T-helper 1 cell treated with Interleukin-12 subunit alpha and Interleukin-12 subunit beta and Interleukin-4 antibody, amounts not matched to agents 30 ng/mL and 1 ng/mL, for 36 hours (primary cell): Measurements from ENCODE around the gene RASSF1. TPM values are rescaled to one million over a fixed set of nuclear protein-coding genes. Genes with fewer than 3 reads are reported as not detected.

Experiments
- intact Hi-C: fragments of 100-400 bp; cut with micrococcal nuclease; formaldehyde crosslinking; loops from one replicate; pipeline ENCODE4 v1.15.1; 2024
- total RNA-seq: library from RNA; stranded (reverse); gene quantifications from 2 replicates; pipeline ENCODE4 v1.2.3, GENCODE V29; 2022

Gene RASSF1
- total RNA-seq, 1 donor from 2014 or later = 70.3 TPM

GRCh38 chr3:50365842-50366220 is 25.2 kb upstream of the RASSF1 start:
- intact Hi-C loops = loop anchor here (1.0 kb wide), 5 partner anchors 15 to 201 kb away; partner anchors contain the start of gene C3orf18

- intact Hi-C loops = loop anchor here (1.0 kb wide), 5 partner anchors 14 to 202 kb away; partner anchors contain the start of gene C3orf18
These were observed 24.6 kb upstream of the RASSF1 start for GRCh38 chr3:50365080-50365841.

GRCh38 chr3:50364573-50365079 is 24.0 kb upstream of the RASSF1 start:
- intact Hi-C loops = loop anchor here (1.0 kb wide), 5 partner anchors 13 to 203 kb away; partner anchors contain the start of gene C3orf18

GRCh38 chr3:50359760-50360110 is 19.1 kb upstream of the RASSF1 start:
- intact Hi-C loops = loop anchor here (1.0 to 10.0 kb wide), 14 partner anchors 8 to 1795 kb away; partner anchors contain the start of genes C3orf18, DCAF1, DUSP7 and GNAI2

- intact Hi-C loops = loop anchor here (1.0 to 10.0 kb wide), 14 partner anchors 8 to 1795 kb away; partner anchors contain the start of genes C3orf18, DCAF1, DUSP7 and GNAI2
These were observed 18.5 kb upstream of the RASSF1 start, which contains the start of gene TMEM115 for GRCh38 chr3:50358911-50359759. Gene TMEM115, minus strand, starts transcription at chr3:50359521. Its CDS starts 458 bp downstream, at chr3:50359063.

GRCh38 chr3:50358355-50358910 is 17.8 kb upstream of the RASSF1 start:
- intact Hi-C loops = loop anchor here (2.0 to 10.0 kb wide), 5 partner anchors 14 to 1696 kb away; partner anchors contain the start of genes DCAF1, DUSP7, GNAI2 and MAPKAPK3

GRCh38 chr3:50357481-50357880 is 16.8 kb upstream of the RASSF1 start:
- intact Hi-C loops = loop anchor here (5.0 to 10.0 kb wide), 2 partner anchors 120 to 1697 kb away; partner anchors contain the start of genes DUSP7 and GNAI2

GRCh38 chr3:50356553-50356952 is 15.9 kb upstream of the RASSF1 start:
- intact Hi-C loops = loop anchor here (5.0 to 10.0 kb wide), 2 partner anchors 119 to 1698 kb away; partner anchors contain the start of genes DUSP7 and GNAI2

GRCh38 chr3:50355829-50356552 is 15.4 kb upstream of the RASSF1 start:
- intact Hi-C loops = loop anchor here (5.0 to 10.0 kb wide), 2 partner anchors 119 to 1699 kb away; partner anchors contain the start of genes DUSP7 and GNAI2

- intact Hi-C loops = loop anchor here (5.0 to 10.0 kb wide), 4 partner anchors 97 to 1700 kb away; partner anchors contain the start of genes DUSP7, GNAI2, PARP3 and RRP9
These were observed 14.2 kb upstream of the RASSF1 start for GRCh38 chr3:50354850-50355249.

GRCh38 chr3:50354186-50354764 is 13.6 kb upstream of the RASSF1 start:
- intact Hi-C loops = loop anchor here (5.0 to 10.0 kb wide), 3 partner anchors 98 to 1701 kb away; partner anchors contain the start of genes DUSP7, PARP3 and RRP9

- intact Hi-C loops = loop anchor here (5.0 to 10.0 kb wide), 3 partner anchors 99 to 1701 kb away; partner anchors contain the start of genes DUSP7, PARP3 and RRP9
These were observed 12.8 kb upstream of the RASSF1 start for GRCh38 chr3:50353245-50354004.

GRCh38 chr3:50352781-50353180 is 12.1 kb upstream of the RASSF1 start:
- intact Hi-C loops = loop anchor here (5.0 to 10.0 kb wide), 3 partner anchors 100 to 1702 kb away; partner anchors contain the start of genes DUSP7, PARP3 and RRP9

- intact Hi-C loops = loop anchor here (1.0 to 10.0 kb wide), 9 partner anchors 8 to 1703 kb away; partner anchors contain the start of genes DUSP7, HEMK1, IFRD2 and MANF
These were observed 10.7 kb upstream of the RASSF1 start for GRCh38 chr3:50351323-50351697.

- intact Hi-C loops = loop anchor here (1.0 to 10.0 kb wide), 14 partner anchors 9 to 1704 kb away; partner anchors contain the start of genes DUSP7, HEMK1, HYAL3 and IFRD2
These were observed 10.1 kb upstream of the RASSF1 start, which contains the start of the genes CYB561D2 and NPRL2 for GRCh38 chr3:50350527-50351322. Gene CYB561D2, plus strand, starts transcription at chr3:50350862. Its CDS starts 572 bp downstream, at chr3:50351434. Gene NPRL2, minus strand, starts transcription at chr3:50350775. Its CDS starts 123 bp downstream, at chr3:50350652.

GRCh38 chr3:50350213-50350526 is 9.5 kb upstream of the RASSF1 start:
- intact Hi-C loops = loop anchor here (1.0 to 10.0 kb wide), 11 partner anchors 9 to 1705 kb away; partner anchors contain the start of genes DUSP7, HEMK1, HYAL3 and MANF

- intact Hi-C loops = loop anchor here (1.0 to 5.0 kb wide), 3 partner anchors 195 to 1340 kb away; no protein-coding TSS in a partner anchor
These were observed 6.7 kb upstream of the RASSF1 start for GRCh38 chr3:50347187-50347813.
